Mammary epithelial cell (primary cell): ENCODE measurements around the gene GSDMA.

Experiments
- EZH2 ChIP-seq: IDR thresholded peaks from 2 replicates; pipeline ENCODE4 v1.6.1; 2012; ENCODE audit warnings: low read length, inconsistent platforms, borderline replicate concordance
- TF ChIP-seq, protein P1 (sequence below), 2 donors: IDR thresholded peaks in 1 of 2; conservative IDR thresholded peaks in 1 of 2; 2 replicates each; pipeline ENCODE4 v1.5.1; 2011 to 2012; ENCODE audit warnings: inconsistent platforms in 2 of 2, low read length in 2 of 2, mild to moderate bottlenecking in 2 of 2, control low read depth in 1 of 2, low read depth in 1 of 2; ENCODE audit not compliant: insufficient read depth in 1 of 2; ENCODE audit errors: extremely low read depth in 1 of 2

- no peak for TF ChIP-seq EZH2
- TF ChIP-seq, protein P1, sequence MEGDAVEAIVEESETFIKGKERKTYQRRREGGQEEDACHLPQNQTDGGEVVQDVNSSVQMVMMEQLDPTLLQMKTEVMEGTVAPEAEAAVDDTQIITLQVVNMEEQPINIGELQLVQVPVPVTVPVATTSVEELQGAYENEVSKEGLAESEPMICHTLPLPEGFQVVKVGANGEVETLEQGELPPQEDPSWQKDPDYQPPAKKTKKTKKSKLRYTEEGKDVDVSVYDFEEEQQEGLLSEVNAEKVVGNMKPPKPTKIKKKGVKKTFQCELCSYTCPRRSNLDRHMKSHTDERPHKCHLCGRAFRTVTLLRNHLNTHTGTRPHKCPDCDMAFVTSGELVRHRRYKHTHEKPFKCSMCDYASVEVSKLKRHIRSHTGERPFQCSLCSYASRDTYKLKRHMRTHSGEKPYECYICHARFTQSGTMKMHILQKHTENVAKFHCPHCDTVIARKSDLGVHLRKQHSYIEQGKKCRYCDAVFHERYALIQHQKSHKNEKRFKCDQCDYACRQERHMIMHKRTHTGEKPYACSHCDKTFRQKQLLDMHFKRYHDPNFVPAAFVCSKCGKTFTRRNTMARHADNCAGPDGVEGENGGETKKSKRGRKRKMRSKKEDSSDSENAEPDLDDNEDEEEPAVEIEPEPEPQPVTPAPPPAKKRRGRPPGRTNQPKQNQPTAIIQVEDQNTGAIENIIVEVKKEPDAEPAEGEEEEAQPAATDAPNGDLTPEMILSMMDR (conservative IDR thresholded peaks at IDR 0.05 in 1 of 2, IDR thresholded peaks at IDR 0.05 in 1 of 2; ENCODE audit: extremely low read depth in 1 of 2, insufficient read depth in 1 of 2, low read depth in 1 of 2, low read length in 2 of 2): peak; percentile 15 to 24
Observed at GRCh38 chr17:39939588-39940419, 23.0 kb upstream of the GSDMA start.
